ENCODE results near the gene CALY. TPM values are rescaled to one million over a fixed set of nuclear protein-coding genes. Genes with fewer than 3 reads are reported as not detected.

The CALY gene
- total RNA-seq, 1 experiment from 2014 or later: not detected

GRCh38 chr10:133285217-133285616, 51.5 kb downstream of the CALY start:
- no TSS peak for BruUV-seq (replicated peaks)
- Mint-ChIP-seq H3K27ac (ENCODE audit: unreplicated experiment) (no peak overlapping the region), H3K9me3 (ENCODE audit: unreplicated experiment) (no peaks in the 10 kb centered on the region), H3K4me3 (ENCODE audit: unreplicated experiment) (no peak overlapping the region), H3K36me3 (ENCODE audit: insufficient read depth, unreplicated experiment) (peaks cover 72% of the 10 kb centered on the region), H3K4me1 (ENCODE audit: low read depth, unreplicated experiment) (no peaks in the 10 kb centered on the region), H3K27me3 (ENCODE audit: insufficient read depth, unreplicated experiment) (no peaks in the 10 kb centered on the region)
- Histone ChIP-seq H3K36me3 (ENCODE audit: control insufficient read depth, insufficient read depth, low read length) (peaks cover 9% of the 10 kb centered on the region), H3K4me3 (ENCODE audit: low read depth, low read length) (no peak overlapping the region), H3K4me1 (no peaks in the 10 kb centered on the region), H3K9me3 (no peaks in the 10 kb centered on the region), H3K27me3 (replicated peaks; ENCODE audit: control insufficient read depth, insufficient read depth, low read length) (no peaks in the 10 kb centered on the region)
- DNase-seq: no peak
- ChIA-PET POLR2A (no interaction called here), CTCF (interaction anchor here (0.5 kb wide), 1 partner anchor 63 kb away, joined by 4 read pairs; no protein-coding TSS in a partner anchor)
- no peak for TF ChIP-seq CTCF (IDR thresholded peaks at IDR 0.05; ENCODE audit: insufficient read depth in 1 of 2, low read depth in 1 of 2, low read length in 1 of 2, severe bottlenecking in 1 of 2, unreplicated experiment in 1 of 2)
- intact Hi-C loops (cut with micrococcal nuclease; ENCODE audit: unreplicated experiment): no loop called here

- Mint-ChIP-seq H3K4me3 (ENCODE audit: unreplicated experiment) (no peak overlapping the region), H3K4me1 (ENCODE audit: low read depth, unreplicated experiment) (peaks cover 1% of the 10 kb centered on the region), H3K36me3 (ENCODE audit: insufficient read depth, unreplicated experiment) (peaks cover 70% of the 10 kb centered on the region)
These were observed 52.8 kb downstream of the CALY start for GRCh38 chr10:133283931-133284330.

GRCh38 chr10:133282846-133283390, 53.8 kb downstream of the CALY start:
- H3K27ac Mint-ChIP-seq (ENCODE audit: unreplicated experiment): no peak overlapping the region
- no peak for DNase-seq
- H3K4me3 ChIP-seq (ENCODE audit: low read depth, low read length): no peak overlapping the region
- intact Hi-C loops (cut with micrococcal nuclease; ENCODE audit: unreplicated experiment): no loop called here
- no peak overlapping the region for H3K4me3 Mint-ChIP-seq (ENCODE audit: unreplicated experiment)
- H3K27me3 Mint-ChIP-seq (ENCODE audit: insufficient read depth, unreplicated experiment): no peaks in the 10 kb centered on the region
- H3K9me3 ChIP-seq: no peaks in the 10 kb centered on the region
- no peaks in the 10 kb centered on the region for H3K9me3 Mint-ChIP-seq (ENCODE audit: unreplicated experiment)
- TF ChIP-seq CTCF (IDR thresholded peaks at IDR 0.05; ENCODE audit: insufficient read depth in 1 of 2, low read depth in 1 of 2, low read length in 1 of 2, severe bottlenecking in 1 of 2, unreplicated experiment in 1 of 2): no peak
- peaks cover 14% of the 10 kb centered on the region for H3K36me3 ChIP-seq (ENCODE audit: control insufficient read depth, insufficient read depth, low read length)
- BruUV-seq (replicated peaks): no TSS peak
- H3K4me1 Mint-ChIP-seq (ENCODE audit: low read depth, unreplicated experiment): peaks cover 11% of the 10 kb centered on the region
- peaks cover 18% of the 10 kb centered on the region for H3K4me1 ChIP-seq
- ChIA-PET POLR2A (no interaction called here), CTCF (no interaction called here)
- peaks cover 70% of the 10 kb centered on the region for H3K36me3 Mint-ChIP-seq (ENCODE audit: insufficient read depth, unreplicated experiment)
- no peaks in the 10 kb centered on the region for H3K27me3 ChIP-seq (replicated peaks; ENCODE audit: control insufficient read depth, insufficient read depth, low read length)

More at GRCh38 chr10:133283931-133284330, 52.8 kb downstream of the CALY start:
- ChIA-PET POLR2A (no interaction called here), CTCF (no interaction called here)
- no peak for TF ChIP-seq CTCF (IDR thresholded peaks at IDR 0.05; ENCODE audit: insufficient read depth in 1 of 2, low read depth in 1 of 2, low read length in 1 of 2, severe bottlenecking in 1 of 2, unreplicated experiment in 1 of 2)
- no peaks in the 10 kb centered on the region for H3K9me3 ChIP-seq
- no TSS peak for BruUV-seq (replicated peaks)
- no peak overlapping the region for H3K4me3 ChIP-seq (ENCODE audit: low read depth, low read length)
- no peaks in the 10 kb centered on the region for H3K27me3 Mint-ChIP-seq (ENCODE audit: insufficient read depth, unreplicated experiment)
- no peaks in the 10 kb centered on the region for H3K27me3 ChIP-seq (replicated peaks; ENCODE audit: control insufficient read depth, insufficient read depth, low read length)
- H3K27ac Mint-ChIP-seq (ENCODE audit: unreplicated experiment): no peak overlapping the region
- H3K36me3 ChIP-seq (ENCODE audit: control insufficient read depth, insufficient read depth, low read length): peaks cover 14% of the 10 kb centered on the region
- no peaks in the 10 kb centered on the region for H3K9me3 Mint-ChIP-seq (ENCODE audit: unreplicated experiment)
- no peak for DNase-seq
- H3K4me1 ChIP-seq: peaks cover 8% of the 10 kb centered on the region
- intact Hi-C loops (cut with micrococcal nuclease; ENCODE audit: unreplicated experiment): no loop called here

Data from Caco-2 (cell line).